ENCODE data around the gene NCBP1. TPM values are rescaled to one million over a fixed set of nuclear protein-coding genes. Genes with fewer than 3 reads are reported as not detected.

The NCBP1 gene
- total RNA-seq, 1 donor from 2014 or later, result 55.9 TPM

GRCh38 chr9:97592126-97592525 lies 41.5 kb upstream of the NCBP1 start:
- Histone ChIP-seq H3K4me1 (no peaks in the 10 kb centered on the region), H3F3A (ENCODE audit: low read depth) (no peaks in the 10 kb centered on the region), H3K4me3 (no peak overlapping the region), H3K36me3 (no peaks in the 10 kb centered on the region), H2AFZ (replicated peaks) (no peak overlapping the region), H3K27ac (no peak overlapping the region), H3K9me3 (ENCODE audit: low read depth) (peaks cover 3% of the 10 kb centered on the region), H3K9ac (no peak overlapping the region), H4K20me1 (ENCODE audit: low read depth) (no peaks in the 10 kb centered on the region), H3K4me2 (no peak overlapping the region), H3K79me2 (ENCODE audit: low read depth) (no peaks in the 10 kb centered on the region), H3K27me3 (no peaks in the 10 kb centered on the region)
- Mint-ChIP-seq H3K4me3 (no peak overlapping the region), H3K27ac (no peak overlapping the region), H3K36me3 (no peaks in the 10 kb centered on the region), H3K27me3 (ENCODE audit: insufficient read depth, low read depth) (no peaks in the 10 kb centered on the region), H3K9me3 (peaks cover 7% of the 10 kb centered on the region), H3K4me1 (peaks cover 5% of the 10 kb centered on the region)
- no peak for DNase-seq (ENCODE audit: low spot score)
- TF ChIP-seq EZH2 (IDR thresholded peaks at IDR 0.05) (no peak), EZH2phosphoT487 (IDR thresholded peaks at IDR 0.05) (no peak), CTCF (IDR thresholded peaks at IDR 0.05) (no peak)

GRCh38 chr9:97593960-97594359 lies 39.7 kb upstream of the NCBP1 start:
- Histone ChIP-seq H3K9ac (no peak overlapping the region), H3K4me3 (no peak overlapping the region), H3K9me3 (ENCODE audit: low read depth) (no peaks in the 10 kb centered on the region), H3K79me2 (ENCODE audit: low read depth) (no peaks in the 10 kb centered on the region), H3K4me2 (no peak overlapping the region), H3K27me3 (no peaks in the 10 kb centered on the region), H4K20me1 (ENCODE audit: low read depth) (no peaks in the 10 kb centered on the region), H3K36me3 (no peaks in the 10 kb centered on the region), H3K4me1 (no peaks in the 10 kb centered on the region), H2AFZ (replicated peaks) (no peak overlapping the region), H3F3A (ENCODE audit: low read depth) (peaks cover under 1% of the 10 kb centered on the region), H3K27ac (no peak overlapping the region)
- no peaks in the 10 kb centered on the region for H3K27me3 Mint-ChIP-seq (ENCODE audit: insufficient read depth, low read depth)
- peaks cover 7% of the 10 kb centered on the region for H3K4me1 Mint-ChIP-seq
- H3K4me3 Mint-ChIP-seq, result no peak overlapping the region
- no peaks in the 10 kb centered on the region for H3K9me3 Mint-ChIP-seq
- no peaks in the 10 kb centered on the region for H3K36me3 Mint-ChIP-seq
- no peak for TF ChIP-seq CTCF (IDR thresholded peaks at IDR 0.05)
- TF ChIP-seq EZH2 (IDR thresholded peaks at IDR 0.05), result no peak
- TF ChIP-seq EZH2phosphoT487 (IDR thresholded peaks at IDR 0.05), result no peak
- no peak for DNase-seq (ENCODE audit: low spot score)
- H3K27ac Mint-ChIP-seq, result no peak overlapping the region

- Mint-ChIP-seq H3K9me3 (no peaks in the 10 kb centered on the region), H3K27ac (no peak overlapping the region), H3K27me3 (ENCODE audit: insufficient read depth, low read depth) (no peaks in the 10 kb centered on the region), H3K4me1 (peaks cover 7% of the 10 kb centered on the region), H3K36me3 (no peaks in the 10 kb centered on the region), H3K4me3 (no peak overlapping the region)
- no peak overlapping the region for H3K9ac ChIP-seq
- peaks cover 6% of the 10 kb centered on the region for H3F3A ChIP-seq (ENCODE audit: low read depth)
- no peaks in the 10 kb centered on the region for H3K4me1 ChIP-seq
- no peak overlapping the region for H3K27ac ChIP-seq
- TF ChIP-seq EZH2phosphoT487 (IDR thresholded peaks at IDR 0.05) (no peak), CTCF (IDR thresholded peaks at IDR 0.05) (no peak), EZH2 (IDR thresholded peaks at IDR 0.05) (no peak)
- no peaks in the 10 kb centered on the region for H3K36me3 ChIP-seq
- peak overlapping the region; percentile 34 for H2AFZ ChIP-seq (replicated peaks)
- H3K4me2 ChIP-seq, result no peak overlapping the region
- H3K4me3 ChIP-seq, result no peak overlapping the region
- H3K79me2 ChIP-seq (ENCODE audit: low read depth), result no peaks in the 10 kb centered on the region
- DNase-seq (ENCODE audit: low spot score), result no peak
- H4K20me1 ChIP-seq (ENCODE audit: low read depth), result no peaks in the 10 kb centered on the region
- H3K9me3 ChIP-seq (ENCODE audit: low read depth), result no peaks in the 10 kb centered on the region
- no peaks in the 10 kb centered on the region for H3K27me3 ChIP-seq
Measured at GRCh38 chr9:97594381-97594921, 39.2 kb upstream of the NCBP1 start.

Data from neural progenitor cell (in vitro differentiated cells).